Activated CD4-positive, alpha-beta memory T cell treated with anti-CD3 and anti-CD28 coated beads, Interleukin-2, amount 10 ng/mL, durations not matched to agents 7 days and 5 days (primary cell): ENCODE results near the gene CDK19. TPM values are rescaled to one million over a fixed set of nuclear protein-coding genes. Genes with fewer than 3 reads are reported as not detected.
"Not testable (repeated sequence)": the region's sequence is repeated elsewhere in the genome, so short reads cannot be mapped to it uniquely, and the experiment has no call there.

Source experiments
- CTCF ChIA-PET: fragments of 350-600 bp; sonication (Branson Sonifier 250); formaldehyde crosslinking; loops from one replicate; lab custom pipeline; 2021; ENCODE audit warnings: antibody characterized with exemption, inconsistent platforms; lab: Charles Lee
- POLR2A ChIA-PET: fragments of 350-600 bp; sonication (Branson Sonifier 250); formaldehyde crosslinking; loops from one replicate; lab custom pipeline; 2021; ENCODE audit warnings: antibody characterized with exemption; lab: Charles Lee
- DNase-seq: peaks from one replicate; pipeline ENCODE4 v3.0.0-alpha.2; 2020
- H3K27ac Mint-ChIP-seq: one replicate; pipeline ENCODE4 v1.8.0; 2021; ENCODE audit warnings: mild to moderate bottlenecking, mixed read lengths
- H3K27me3 Mint-ChIP-seq: one replicate; pipeline ENCODE4 v1.8.0; 2021; ENCODE audit warnings: mixed read lengths
- H3K36me3 Mint-ChIP-seq: one replicate; pipeline ENCODE4 v1.8.0; 2021; ENCODE audit warnings: low read depth, mixed read lengths
- H3K4me1 Mint-ChIP-seq: one replicate; pipeline ENCODE4 v1.8.0; 2021; ENCODE audit warnings: mixed read lengths
- H3K4me3 Mint-ChIP-seq: one replicate; pipeline ENCODE4 v1.8.0; 2021; ENCODE audit warnings: mild to moderate bottlenecking, mixed read lengths
- H3K9me3 Mint-ChIP-seq: one replicate; pipeline ENCODE4 v1.8.0; 2021; ENCODE audit warnings: mixed read lengths
- total RNA-seq, 2 experiments: library from RNA; stranded (reverse); gene quantifications; one replicate each; pipeline ENCODE4 v1.2.3, GENCODE V29; 2021

CDK19 gene
- total RNA-seq, 2 experiments from 2014 or later: 30.8 to 33.2 TPM

DNA sequence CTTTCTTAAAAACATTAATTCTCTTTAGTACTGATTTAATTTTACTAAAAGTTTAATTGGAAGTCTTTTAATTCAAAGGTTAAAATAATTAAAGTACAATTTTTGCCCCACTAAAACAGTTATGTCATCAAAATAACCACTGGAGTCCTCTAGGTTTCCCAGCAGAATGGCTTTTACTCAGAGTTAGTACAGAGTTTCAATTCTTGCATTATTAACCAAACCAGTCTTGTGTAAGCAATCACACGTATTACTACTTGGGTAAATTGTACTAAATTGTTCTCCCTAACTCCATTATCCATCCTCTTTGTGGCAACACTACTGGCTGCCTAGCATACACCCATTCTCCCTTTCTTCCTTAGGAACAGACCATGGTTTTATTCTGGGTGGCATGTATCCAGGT, 36.9 kb downstream of the CDK19 start:
- no peaks in the 10 kb centered on the region for H3K9me3 Mint-ChIP-seq
- H3K4me1 Mint-ChIP-seq: peaks cover 24% of the 10 kb centered on the region
- H3K36me3 Mint-ChIP-seq: peaks cover 14% of the 10 kb centered on the region
- ChIA-PET POLR2A (no interaction called here), CTCF (no interaction called here)
- DNase-seq: no peak
- no peaks in the 10 kb centered on the region for H3K27me3 Mint-ChIP-seq
- H3K27ac Mint-ChIP-seq: no peak overlapping the region
- H3K4me3 Mint-ChIP-seq: no peak overlapping the region

DNA sequence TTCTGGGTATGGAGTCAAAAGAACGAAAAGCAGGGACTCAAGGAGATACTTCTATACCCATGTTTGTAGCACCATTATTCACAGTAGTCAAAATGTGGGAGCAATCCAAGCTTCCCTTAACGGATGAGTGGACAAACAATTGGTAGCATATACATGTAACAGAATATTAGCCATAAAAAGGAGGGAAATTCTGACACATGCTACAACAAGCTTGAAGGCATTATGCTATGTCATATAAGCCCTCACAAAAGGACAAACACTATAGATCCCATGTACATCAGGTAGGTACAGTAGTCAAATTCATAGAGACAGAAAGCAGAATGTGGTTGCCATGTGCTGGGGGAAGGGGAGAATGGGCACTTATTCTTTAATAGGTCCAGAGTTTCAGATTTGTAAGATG, 37.6 kb downstream of the CDK19 start:
- CTCF ChIA-PET: no interaction called here
- Mint-ChIP-seq H3K4me1 (peaks cover 17% of the 10 kb centered on the region), H3K27ac (no peak overlapping the region), H3K9me3 (no peaks in the 10 kb centered on the region), H3K4me3 (no peak overlapping the region), H3K36me3 (peaks cover 15% of the 10 kb centered on the region), H3K27me3 (no peaks in the 10 kb centered on the region)
- no peak for DNase-seq
- POLR2A ChIA-PET: no interaction called here

DNA sequence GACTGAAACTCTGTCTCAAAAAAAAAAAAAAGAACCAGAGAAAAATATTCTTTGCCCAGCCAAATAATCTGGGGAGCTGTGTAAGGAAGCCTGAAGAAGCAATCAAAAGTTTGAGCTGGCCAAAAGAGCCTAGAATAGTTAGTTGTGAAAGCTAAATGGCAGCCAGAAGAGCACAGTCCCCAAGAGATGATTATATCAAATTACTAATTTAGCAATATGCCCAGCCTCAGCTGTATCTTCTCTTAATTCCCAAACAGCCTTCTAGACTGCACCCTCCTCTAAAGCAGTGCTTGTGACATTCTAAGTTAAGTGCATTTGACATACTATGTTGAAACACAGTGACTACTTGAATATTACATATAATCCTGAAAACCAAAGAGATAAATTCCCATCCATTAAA, 38.9 kb downstream of the CDK19 start:
- Mint-ChIP-seq H3K27me3 (no peaks in the 10 kb centered on the region), H3K4me3 (no peak overlapping the region), H3K27ac (no peak overlapping the region), H3K4me1 (peaks cover 5% of the 10 kb centered on the region), H3K36me3 (peaks cover 27% of the 10 kb centered on the region), H3K9me3 (no peaks in the 10 kb centered on the region)
- ChIA-PET CTCF (no interaction called here), POLR2A (interaction anchor here (1.2 to 1.4 kb wide), 2 partner anchors 39 to 98 kb away, joined by 4 to 5 read pairs; partner anchors contain the start of genes AMD1 and CDK19)
- no peak for DNase-seq

DNA sequence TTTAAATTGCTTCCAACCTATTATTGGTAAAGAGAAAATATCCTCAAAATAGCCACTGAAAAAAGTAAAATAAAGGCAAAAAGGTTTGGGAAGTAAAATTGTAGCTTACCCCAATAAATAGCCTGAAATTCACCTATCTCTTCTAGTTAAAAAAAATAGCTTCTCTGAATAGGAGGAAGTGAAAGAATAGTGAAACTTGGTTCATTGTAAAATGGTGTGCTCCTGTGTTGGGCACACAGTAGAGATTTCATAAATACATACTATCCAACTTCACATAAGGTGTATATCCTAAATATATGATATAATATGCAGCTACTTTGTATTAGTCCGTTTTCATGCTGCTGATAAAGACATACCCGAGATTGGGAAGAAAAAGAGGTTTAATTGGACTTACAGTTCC, 45.3 kb downstream of the CDK19 start:
- CTCF ChIA-PET: interaction anchor here (0.7 kb wide), 1 partner anchor 77 kb away, joined by 3 read pairs; no protein-coding TSS in a partner anchor
- Mint-ChIP-seq H3K4me3 (no peak overlapping the region), H3K36me3 (peaks cover 49% of the 10 kb centered on the region), H3K27me3 (no peaks in the 10 kb centered on the region), H3K9me3 (peaks cover 2% of the 10 kb centered on the region), H3K4me1 (no peaks in the 10 kb centered on the region), H3K27ac (no peak overlapping the region)
- POLR2A ChIA-PET: no interaction called here
- no peak for DNase-seq

DNA sequence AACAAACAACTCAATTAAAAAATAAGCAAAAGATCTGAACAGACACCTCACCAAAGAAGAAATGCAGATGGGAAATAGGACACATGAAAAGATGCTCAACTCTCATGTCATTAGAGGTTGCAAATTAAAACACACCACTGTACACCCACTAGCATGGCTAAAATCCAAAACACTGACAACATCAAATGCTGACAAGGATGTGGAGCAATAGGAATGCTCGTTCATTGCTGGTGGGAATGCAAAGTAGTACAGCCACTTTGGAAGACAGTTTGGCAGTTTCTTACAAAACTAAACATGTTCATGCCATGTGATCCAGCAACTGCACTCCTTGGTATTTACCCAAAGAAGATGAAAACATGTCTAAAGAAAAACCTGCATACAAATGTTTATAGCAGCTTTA, 47.2 kb downstream of the CDK19 start:
- H3K9me3 Mint-ChIP-seq: peaks cover 4% of the 10 kb centered on the region
- POLR2A ChIA-PET: no interaction called here
- no peak overlapping the region for H3K27ac Mint-ChIP-seq
- CTCF ChIA-PET: no interaction called here
- peaks cover 51% of the 10 kb centered on the region for H3K36me3 Mint-ChIP-seq
- H3K27me3 Mint-ChIP-seq: no peaks in the 10 kb centered on the region
- no peaks in the 10 kb centered on the region for H3K4me1 Mint-ChIP-seq
- no peak for DNase-seq
- H3K4me3 Mint-ChIP-seq: no peak overlapping the region

DNA sequence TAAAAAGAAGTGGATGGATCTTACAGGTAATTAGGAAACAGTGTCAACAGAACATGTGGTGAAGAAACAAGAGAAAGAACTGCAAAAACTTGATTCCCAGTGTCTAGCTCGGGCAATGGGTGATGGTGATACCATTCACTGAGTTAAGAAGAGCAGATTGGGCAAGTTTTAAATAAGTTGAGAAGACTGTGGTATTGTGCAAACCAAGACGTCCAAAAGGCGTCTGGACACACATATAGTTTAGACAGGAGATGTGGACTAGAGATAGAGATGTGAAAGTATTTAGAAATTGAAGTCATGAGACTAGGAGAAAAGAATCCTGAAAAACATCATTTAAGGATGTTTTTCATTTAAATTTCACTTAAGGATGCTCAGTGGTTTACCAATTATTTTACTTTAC, 53.9 kb downstream of the CDK19 start:
- CTCF ChIA-PET: no interaction called here
- H3K9me3 Mint-ChIP-seq: peaks cover 3% of the 10 kb centered on the region
- no peak for DNase-seq
- POLR2A ChIA-PET: no interaction called here
- H3K4me1 Mint-ChIP-seq: peaks cover 3% of the 10 kb centered on the region
- no peak overlapping the region for H3K4me3 Mint-ChIP-seq
- H3K27ac Mint-ChIP-seq: no peak overlapping the region
- H3K27me3 Mint-ChIP-seq: no peaks in the 10 kb centered on the region
- peaks cover 13% of the 10 kb centered on the region for H3K36me3 Mint-ChIP-seq

DNA sequence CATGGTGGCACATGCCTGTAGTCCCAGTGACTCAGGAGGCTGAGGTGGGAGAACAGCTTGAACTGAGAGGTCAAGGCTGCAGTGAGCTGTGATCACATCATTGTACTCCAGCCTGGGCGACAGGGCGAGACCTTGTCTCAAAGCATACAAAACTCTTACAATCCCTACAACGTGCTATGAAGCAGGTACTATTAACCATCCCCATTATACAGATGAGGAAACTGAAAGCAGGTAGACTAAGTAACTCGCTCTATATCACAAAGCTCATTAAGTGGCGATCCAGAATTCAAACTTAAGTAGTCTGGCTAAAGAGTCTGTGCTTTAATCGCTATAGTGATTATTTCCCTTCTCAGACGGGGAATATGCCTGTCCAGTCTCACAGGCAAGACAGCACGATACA, 54.7 kb downstream of the CDK19 start:
- H3K4me1 Mint-ChIP-seq: peaks cover 3% of the 10 kb centered on the region
- H3K27ac Mint-ChIP-seq: no peak overlapping the region
- H3K36me3 Mint-ChIP-seq: peaks cover 8% of the 10 kb centered on the region
- no peak for DNase-seq
- ChIA-PET CTCF (no interaction called here), POLR2A (no interaction called here)
- no peaks in the 10 kb centered on the region for H3K27me3 Mint-ChIP-seq
- peaks cover 3% of the 10 kb centered on the region for H3K9me3 Mint-ChIP-seq
- H3K4me3 Mint-ChIP-seq: no peak overlapping the region

DNA sequence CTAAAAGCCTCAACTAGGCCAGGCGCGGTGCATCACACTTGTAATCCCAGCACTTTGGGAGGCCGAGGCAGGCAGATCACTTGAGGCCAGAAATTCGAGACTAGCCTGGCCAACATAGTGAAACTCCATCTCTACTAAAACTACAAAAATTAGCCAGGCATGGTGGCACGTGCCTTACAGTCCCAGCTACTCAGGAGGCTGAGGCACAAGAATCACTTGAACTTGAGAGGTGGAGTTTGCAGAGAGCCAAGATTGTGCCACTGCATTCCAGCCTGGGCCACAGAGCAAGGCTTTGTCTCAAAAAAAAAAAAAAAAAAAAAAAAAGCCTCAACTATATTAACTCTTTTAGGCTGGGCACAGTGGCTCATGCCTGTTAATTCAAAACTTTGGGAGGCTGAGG, 55.2 kb downstream of the CDK19 start:
- CTCF ChIA-PET, H3K4me1 Mint-ChIP-seq, H3K27me3 Mint-ChIP-seq, H3K36me3 Mint-ChIP-seq, DNase-seq, H3K27ac Mint-ChIP-seq, H3K9me3 Mint-ChIP-seq, H3K4me3 Mint-ChIP-seq: not testable (repeated sequence)
- POLR2A ChIA-PET: interaction anchor here (0.6 to 1.0 kb wide), 2 partner anchors 115 to 1188 kb away, joined by 3 to 4 read pairs; partner anchors contain the start of gene AMD1

DNA sequence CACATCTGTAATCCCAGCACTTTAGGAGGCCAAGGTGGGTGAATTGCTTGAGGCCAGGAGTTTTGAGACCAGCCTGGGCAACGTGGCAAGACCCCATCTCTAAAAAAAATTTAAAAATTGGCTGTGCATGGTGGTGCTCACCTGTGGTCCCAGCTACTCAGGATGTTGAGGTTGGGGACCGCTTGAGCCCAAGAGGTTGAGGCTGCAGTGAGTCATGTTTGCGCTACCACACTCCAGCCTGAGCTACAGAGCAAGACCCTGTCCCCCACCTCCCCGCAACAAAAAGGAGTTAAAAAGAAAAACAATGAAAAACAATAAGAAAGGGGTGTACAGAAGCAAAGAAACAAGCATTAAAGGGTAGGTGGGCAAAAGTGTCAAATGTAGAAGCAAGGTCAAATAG, 57.3 kb downstream of the CDK19 start:
- H3K36me3 Mint-ChIP-seq: peaks cover 3% of the 10 kb centered on the region
- no peaks in the 10 kb centered on the region for H3K9me3 Mint-ChIP-seq
- no peak overlapping the region for H3K4me3 Mint-ChIP-seq
- H3K27me3 Mint-ChIP-seq: no peaks in the 10 kb centered on the region
- CTCF ChIA-PET: interaction anchor here (0.7 kb wide), 1 partner anchor 232 kb away, joined by 4 read pairs; no protein-coding TSS in a partner anchor
- POLR2A ChIA-PET: no interaction called here
- DNase-seq: no peak
- H3K4me1 Mint-ChIP-seq: peaks cover 3% of the 10 kb centered on the region
- H3K27ac Mint-ChIP-seq: no peak overlapping the region

DNA sequence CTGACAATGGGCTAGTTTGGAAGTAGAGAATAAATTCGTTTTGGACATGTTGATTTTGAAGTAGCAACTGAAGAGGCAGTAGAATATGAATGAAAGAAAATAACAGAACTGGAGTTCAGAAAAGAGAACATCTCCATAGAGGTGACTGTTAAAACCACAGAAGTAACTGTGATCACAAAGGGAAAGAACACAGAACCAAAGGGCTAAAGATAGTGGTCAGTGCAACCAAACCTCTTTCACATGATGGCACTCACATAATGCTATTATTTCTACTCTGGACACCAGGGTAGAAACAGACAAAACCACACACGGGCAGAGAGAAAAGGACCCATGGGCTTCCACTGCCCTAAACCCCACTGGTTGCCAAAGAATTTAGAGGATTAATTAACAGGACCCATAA, 58.5 kb downstream of the CDK19 start:
- no peak overlapping the region for H3K27ac Mint-ChIP-seq
- POLR2A ChIA-PET: no interaction called here
- H3K4me1 Mint-ChIP-seq: peaks cover 3% of the 10 kb centered on the region
- CTCF ChIA-PET: interaction anchor here (0.9 kb wide), 1 partner anchor 9 kb away, joined by 3 read pairs; no protein-coding TSS in a partner anchor
- H3K9me3 Mint-ChIP-seq: no peaks in the 10 kb centered on the region
- no peak for DNase-seq
- peaks cover 3% of the 10 kb centered on the region for H3K36me3 Mint-ChIP-seq
- no peaks in the 10 kb centered on the region for H3K27me3 Mint-ChIP-seq
- no peak overlapping the region for H3K4me3 Mint-ChIP-seq

DNA sequence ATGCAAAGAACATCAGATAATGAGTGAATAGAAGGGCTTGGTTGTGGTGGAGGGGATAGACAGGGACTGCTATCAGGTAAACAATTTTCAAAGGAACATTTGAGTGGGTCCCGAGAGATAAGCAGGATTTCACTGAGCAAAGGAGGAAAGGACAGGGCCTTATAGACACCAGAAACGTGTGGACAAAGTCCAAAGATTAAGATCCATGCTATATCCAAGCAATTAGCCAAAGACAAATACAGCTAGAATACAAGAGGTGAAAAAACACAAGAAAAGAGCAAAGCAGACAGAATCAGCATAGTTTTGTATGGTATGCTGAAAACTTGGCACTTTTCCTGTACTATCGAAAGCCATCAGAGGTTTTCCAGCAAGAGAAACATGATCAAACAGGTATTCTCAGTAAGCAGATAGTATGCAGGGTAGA, 59.8 kb downstream of the CDK19 start:
- CTCF ChIA-PET: no interaction called here
- no peaks in the 10 kb centered on the region for H3K27me3 Mint-ChIP-seq
- H3K4me1 Mint-ChIP-seq: peaks cover 6% of the 10 kb centered on the region
- POLR2A ChIA-PET: no interaction called here
- no peak for DNase-seq
- H3K36me3 Mint-ChIP-seq: peaks cover 3% of the 10 kb centered on the region
- H3K27ac Mint-ChIP-seq: no peak overlapping the region
- no peaks in the 10 kb centered on the region for H3K9me3 Mint-ChIP-seq
- no peak overlapping the region for H3K4me3 Mint-ChIP-seq

DNA sequence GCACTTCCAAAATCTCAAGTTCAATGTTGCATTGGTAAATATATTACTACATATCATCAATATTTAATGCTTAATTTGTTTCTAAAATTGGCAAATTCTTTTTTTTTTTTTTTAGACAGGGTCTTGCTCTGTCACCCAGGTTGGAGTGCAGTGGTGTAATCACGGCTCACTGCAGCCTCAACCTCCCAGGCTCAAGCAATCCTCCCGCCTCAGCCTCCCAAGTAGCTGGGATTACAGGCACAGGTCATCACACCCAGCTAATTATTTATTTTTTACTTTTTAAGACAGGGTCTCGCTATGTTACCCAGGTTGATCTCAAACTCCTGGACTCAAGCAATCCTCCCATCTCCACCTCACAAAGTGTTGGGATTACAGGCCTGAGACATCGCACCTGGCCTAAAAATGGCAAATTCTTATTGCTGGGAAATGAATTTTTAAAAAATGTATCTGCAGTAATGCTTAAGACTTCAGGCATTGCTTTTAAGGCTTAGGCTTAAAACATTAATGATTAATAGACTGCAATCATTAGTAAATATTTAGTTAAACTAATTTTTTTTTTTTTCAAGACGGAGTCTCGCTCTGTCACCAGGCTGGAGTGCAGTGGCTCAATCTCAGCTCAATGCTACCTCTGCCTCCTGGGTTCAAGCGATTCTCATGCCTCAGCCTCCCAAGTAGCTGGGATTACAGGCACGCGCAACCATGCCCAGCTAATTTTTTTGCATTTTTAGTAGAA, 61.2 kb downstream of the CDK19 start:
- H3K27ac Mint-ChIP-seq, DNase-seq, H3K9me3 Mint-ChIP-seq, H3K36me3 Mint-ChIP-seq, H3K27me3 Mint-ChIP-seq, H3K4me1 Mint-ChIP-seq, POLR2A ChIA-PET, H3K4me3 Mint-ChIP-seq: not testable (repeated sequence)
- CTCF ChIA-PET: interaction anchor here (0.9 kb wide), 1 partner anchor 86 kb away, joined by 3 read pairs; no protein-coding TSS in a partner anchor

DNA sequence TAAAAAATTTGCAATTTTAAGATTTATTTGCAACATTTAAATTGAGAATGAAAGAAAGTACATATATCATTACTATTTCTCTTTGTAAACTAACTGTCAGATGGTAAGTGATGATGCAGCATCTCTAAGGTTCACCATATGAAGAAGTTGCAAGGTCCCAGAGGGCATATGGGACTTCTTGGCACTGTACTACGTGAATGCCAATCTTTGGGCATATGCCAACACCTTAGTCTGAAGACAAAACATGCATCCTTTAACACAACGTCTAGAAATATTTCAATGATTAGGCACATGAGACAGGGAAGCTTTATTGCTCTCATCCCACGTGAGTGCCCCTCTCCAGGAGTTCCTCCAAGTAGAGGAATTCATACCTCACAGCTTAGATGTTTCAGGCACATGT, 66.8 kb downstream of the CDK19 start:
- POLR2A ChIA-PET: interaction anchor here (1.0 kb wide), 1 partner anchor 128 kb away, joined by 3 read pairs; no protein-coding TSS in a partner anchor
- no peak overlapping the region for H3K4me3 Mint-ChIP-seq

More for the DNA sequence above, 66.8 kb downstream of the CDK19 start:
- CTCF ChIA-PET: interaction anchor here (1.2 kb wide), 1 partner anchor 8 kb away, joined by 3 read pairs; no protein-coding TSS in a partner anchor
- Mint-ChIP-seq H3K4me1 (peaks cover 5% of the 10 kb centered on the region), H3K27ac (no peak overlapping the region), H3K27me3 (no peaks in the 10 kb centered on the region), H3K36me3 (peaks cover 7% of the 10 kb centered on the region), H3K9me3 (no peaks in the 10 kb centered on the region)
- DNase-seq: no peak
